Measurements from ENCODE around the gene GRID2. TPM values are rescaled to one million over a fixed set of nuclear protein-coding genes. Genes with fewer than 3 reads are reported as not detected.

The GRID2 gene
- total RNA-seq, 4 donors from 2014 or later, result not detected

DNA sequence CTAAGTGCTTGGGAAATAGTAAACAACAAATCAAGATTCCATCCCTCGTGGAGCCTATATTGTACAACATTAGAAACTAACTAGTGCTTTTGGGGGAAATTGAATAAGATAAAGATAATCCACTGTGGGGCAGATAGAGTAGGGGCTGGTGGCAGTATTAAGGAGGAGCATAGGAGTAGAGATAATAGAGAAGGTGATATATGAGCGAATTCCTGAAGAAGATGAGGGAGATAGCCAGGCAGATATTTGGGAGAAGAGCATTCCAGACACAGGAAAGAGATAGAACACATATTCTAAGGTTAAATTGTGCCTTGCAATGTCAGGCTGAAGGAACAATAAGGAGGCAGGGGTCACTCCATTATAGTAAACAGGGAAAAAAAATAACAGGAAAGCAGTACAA is 218.2 kb downstream of the GRID2 start:
- ATAC-seq (ENCODE audit: low FRiP score) (no peak), DNase-seq (ENCODE audit: low spot score) (no peak)
- TF ChIP-seq, protein P1, sequence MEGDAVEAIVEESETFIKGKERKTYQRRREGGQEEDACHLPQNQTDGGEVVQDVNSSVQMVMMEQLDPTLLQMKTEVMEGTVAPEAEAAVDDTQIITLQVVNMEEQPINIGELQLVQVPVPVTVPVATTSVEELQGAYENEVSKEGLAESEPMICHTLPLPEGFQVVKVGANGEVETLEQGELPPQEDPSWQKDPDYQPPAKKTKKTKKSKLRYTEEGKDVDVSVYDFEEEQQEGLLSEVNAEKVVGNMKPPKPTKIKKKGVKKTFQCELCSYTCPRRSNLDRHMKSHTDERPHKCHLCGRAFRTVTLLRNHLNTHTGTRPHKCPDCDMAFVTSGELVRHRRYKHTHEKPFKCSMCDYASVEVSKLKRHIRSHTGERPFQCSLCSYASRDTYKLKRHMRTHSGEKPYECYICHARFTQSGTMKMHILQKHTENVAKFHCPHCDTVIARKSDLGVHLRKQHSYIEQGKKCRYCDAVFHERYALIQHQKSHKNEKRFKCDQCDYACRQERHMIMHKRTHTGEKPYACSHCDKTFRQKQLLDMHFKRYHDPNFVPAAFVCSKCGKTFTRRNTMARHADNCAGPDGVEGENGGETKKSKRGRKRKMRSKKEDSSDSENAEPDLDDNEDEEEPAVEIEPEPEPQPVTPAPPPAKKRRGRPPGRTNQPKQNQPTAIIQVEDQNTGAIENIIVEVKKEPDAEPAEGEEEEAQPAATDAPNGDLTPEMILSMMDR (IDR thresholded peaks at IDR 0.05), result no peak

- TF ChIP-seq, protein P1 (IDR thresholded peaks at IDR 0.05), result no peak
- DNase-seq (ENCODE audit: low spot score), result no peak
- no peak for ATAC-seq (ENCODE audit: low FRiP score)
These were observed 218.6 kb downstream of the GRID2 start for GRCh38 chr4:92522356-92522755.

DNA sequence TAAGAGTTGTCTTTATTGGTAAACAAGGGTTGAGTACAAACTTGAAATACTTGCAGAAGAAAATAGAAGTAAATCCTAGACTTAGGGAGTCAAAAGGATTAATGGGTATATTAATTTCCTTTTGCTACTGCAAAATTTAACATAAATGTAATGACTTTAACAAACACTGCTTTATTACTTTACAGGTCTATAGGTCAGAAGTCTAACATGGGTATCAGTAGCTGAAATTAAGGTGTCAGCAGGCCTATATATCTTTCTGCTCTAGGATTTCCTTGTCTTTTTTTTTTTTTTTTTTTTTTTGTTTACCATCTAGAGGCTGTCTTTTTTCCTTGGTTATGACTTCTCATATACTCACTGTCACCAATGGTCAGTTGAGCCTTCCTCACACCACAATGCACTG is 220.4 kb downstream of the GRID2 start:
- no peak for DNase-seq (ENCODE audit: low spot score)
- no peak for ATAC-seq (ENCODE audit: low FRiP score)
- TF ChIP-seq, protein P1 (IDR thresholded peaks at IDR 0.05), result no peak

DNA sequence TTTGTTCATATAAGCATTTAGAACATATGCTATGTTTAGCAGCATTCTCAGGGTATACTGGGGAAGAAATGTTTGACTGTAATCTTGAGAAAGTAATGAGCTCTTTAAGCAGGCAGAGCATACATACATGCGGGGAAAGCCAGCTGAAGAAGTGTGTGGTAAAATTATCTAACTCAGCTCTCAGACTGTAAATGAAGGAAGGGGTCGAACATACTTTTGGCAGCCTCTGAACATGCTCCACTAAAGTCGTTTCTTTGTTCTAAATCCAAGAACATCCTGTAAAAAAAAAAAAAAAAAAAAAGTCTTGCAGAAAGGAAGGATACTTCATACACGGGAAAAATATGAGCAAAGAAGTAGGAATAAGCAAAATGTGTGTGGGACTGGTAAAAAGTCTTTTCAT is 224.8 kb downstream of the GRID2 start:
- ATAC-seq (ENCODE audit: low FRiP score) (no peak), DNase-seq (ENCODE audit: low spot score) (no peak)
- TF ChIP-seq, protein P1 (IDR thresholded peaks at IDR 0.05), result no peak

- ATAC-seq (ENCODE audit: low FRiP score), result no peak
- DNase-seq (ENCODE audit: low spot score), result no peak
- TF ChIP-seq, protein P1 (IDR thresholded peaks at IDR 0.05), result no peak
These were observed 225.7 kb downstream of the GRID2 start for GRCh38 chr4:92529510-92529909.

- TF ChIP-seq, protein P1 (IDR thresholded peaks at IDR 0.05), result no peak
- no peak for DNase-seq (ENCODE audit: low spot score)
- ATAC-seq (ENCODE audit: low FRiP score), result no peak
These were observed 231.8 kb downstream of the GRID2 start for GRCh38 chr4:92535599-92535998.

GRCh38 chr4:92551616-92552015 is 247.8 kb downstream of the GRID2 start:
- no peak for DNase-seq (ENCODE audit: low spot score)
- TF ChIP-seq, protein P1 (IDR thresholded peaks at IDR 0.05), result no peak
- ATAC-seq (ENCODE audit: low FRiP score), result no peak

Measured in omental fat pad (tissue), 4 donors.